IPS-NIHi11 (cell line): Measurements from ENCODE around the gene CCDC86.

Experiments used
- DNase-seq: peaks from one replicate; pipeline ENCODE4 v3.0.0; 2012; ENCODE audit warnings: mixed read lengths, low spot score

CCDC86 gene

DNA sequence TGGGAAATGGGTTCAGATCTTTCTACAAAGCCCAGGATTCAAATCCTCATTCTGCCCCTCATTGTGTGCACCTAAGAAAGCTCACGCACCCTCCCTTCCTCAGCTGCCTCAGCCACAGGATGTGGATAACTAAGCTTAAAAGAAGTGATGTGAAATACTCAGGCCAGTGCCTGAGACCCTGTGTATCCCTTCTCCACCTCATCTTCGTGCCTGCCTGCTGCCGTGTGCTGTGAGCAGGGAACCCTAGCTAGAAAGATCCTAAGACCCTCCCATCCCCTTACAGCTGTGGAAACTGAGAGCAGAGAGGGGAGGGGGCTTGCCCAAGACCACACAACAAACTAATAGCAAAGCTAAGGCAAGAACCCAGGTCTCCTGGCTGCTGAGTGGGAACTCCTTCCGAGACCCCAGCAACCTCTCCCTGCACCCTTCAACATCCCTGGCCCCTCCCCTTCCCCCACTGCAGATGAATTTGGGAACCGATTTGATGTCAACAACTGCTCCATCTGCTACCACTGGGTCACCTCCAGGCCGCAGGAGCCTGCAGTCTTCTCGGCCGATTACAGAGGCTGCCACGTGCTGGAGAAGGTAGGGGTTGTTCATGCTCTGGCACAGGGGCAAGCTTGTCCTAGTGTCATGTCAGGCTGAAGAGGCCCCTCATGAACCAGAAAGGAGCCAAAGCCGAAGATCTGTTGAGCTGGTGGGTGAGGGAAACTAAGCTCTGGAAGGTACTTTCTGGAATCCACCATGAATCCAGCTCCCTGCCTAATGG lies 27.0 kb downstream of the CCDC86 start:
- no peak for DNase-seq

DNA sequence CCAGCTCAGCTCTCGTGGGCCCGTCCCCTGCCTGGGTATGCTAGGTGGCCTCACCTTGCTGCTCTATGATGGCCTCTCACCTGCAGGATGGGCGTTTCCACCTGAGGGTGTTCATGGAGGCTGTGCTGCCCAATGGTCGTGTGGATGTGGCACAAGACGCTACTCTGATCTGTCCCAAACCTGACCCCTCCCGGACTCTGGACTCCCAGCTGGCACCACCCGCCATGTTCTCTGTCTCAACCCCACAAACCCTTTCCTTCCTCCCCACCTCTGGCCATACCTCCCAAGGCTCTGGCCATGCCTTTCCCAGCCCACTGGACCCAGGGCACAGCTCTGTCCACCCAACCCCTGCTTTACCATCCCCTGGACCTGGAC lies 27.5 kb downstream of the CCDC86 start:
- no peak for DNase-seq

DNA sequence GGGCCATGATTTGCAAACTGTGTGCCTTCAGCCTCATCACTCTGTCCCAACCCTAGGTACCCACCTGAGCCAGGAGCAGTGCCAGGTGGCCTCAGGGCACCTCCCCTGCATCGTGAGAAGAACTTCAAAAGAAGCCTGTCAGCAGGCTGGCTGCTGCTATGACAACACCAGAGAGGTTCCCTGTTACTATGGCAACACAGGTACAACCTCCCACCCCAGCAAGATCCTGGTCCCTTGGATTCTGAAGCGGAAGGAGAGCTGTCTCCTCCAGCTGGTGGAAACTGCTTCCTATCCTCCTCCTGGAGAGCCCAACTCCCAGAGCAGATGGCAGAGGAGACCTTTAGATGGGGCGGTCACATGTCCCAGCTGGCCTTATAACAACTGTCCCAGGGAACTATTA lies 28.4 kb downstream of the CCDC86 start:
- DNase-seq = no peak

GRCh38 chr11:60870733-60871377 lies 28.9 kb downstream of the CCDC86 start:
- no peak for DNase-seq

- no peak for DNase-seq
Measured at GRCh38 chr11:60871378-60872061, 29.6 kb downstream of the CCDC86 start.

DNA sequence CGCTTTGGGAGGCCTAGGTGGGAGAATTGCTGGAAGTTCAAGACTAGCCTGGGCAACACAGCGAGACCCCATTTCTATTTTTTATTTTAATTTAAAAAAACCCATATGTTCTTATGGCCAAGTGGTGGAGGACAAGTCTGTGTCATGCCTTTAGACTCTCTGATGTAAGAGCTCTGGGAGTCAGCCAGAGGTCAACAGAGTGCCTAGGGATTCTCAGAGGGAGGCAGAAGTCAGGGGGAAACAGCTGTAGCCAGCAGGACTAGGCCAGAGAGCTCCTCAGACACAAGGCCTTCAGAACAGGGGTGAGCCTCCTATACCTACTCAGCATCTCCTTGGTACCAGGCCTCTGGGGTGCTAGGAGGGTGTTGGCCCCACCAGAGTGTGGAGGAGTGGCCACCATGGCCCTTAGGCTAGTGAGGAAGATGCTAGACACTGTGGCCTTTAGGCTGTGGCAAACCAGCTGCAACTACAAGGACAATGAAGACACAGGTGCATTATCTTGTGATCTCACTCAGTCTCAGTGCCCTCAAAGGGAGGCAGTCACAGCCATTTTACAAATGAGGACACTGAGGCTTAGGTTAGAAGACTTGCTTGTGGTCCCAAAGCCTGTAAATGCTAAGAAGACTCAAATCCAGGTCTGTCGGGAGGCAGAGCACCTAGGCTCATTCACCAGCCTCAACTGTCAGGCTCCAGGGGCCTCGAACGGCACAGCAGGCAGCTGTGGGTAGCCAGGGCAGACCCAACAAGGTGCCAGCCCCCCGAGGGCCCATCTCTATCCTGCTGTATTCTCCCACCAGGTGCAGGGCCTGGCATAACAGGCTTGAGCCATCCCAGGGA lies 30.4 kb downstream of the CCDC86 start:
- DNase-seq = no peak

DNA sequence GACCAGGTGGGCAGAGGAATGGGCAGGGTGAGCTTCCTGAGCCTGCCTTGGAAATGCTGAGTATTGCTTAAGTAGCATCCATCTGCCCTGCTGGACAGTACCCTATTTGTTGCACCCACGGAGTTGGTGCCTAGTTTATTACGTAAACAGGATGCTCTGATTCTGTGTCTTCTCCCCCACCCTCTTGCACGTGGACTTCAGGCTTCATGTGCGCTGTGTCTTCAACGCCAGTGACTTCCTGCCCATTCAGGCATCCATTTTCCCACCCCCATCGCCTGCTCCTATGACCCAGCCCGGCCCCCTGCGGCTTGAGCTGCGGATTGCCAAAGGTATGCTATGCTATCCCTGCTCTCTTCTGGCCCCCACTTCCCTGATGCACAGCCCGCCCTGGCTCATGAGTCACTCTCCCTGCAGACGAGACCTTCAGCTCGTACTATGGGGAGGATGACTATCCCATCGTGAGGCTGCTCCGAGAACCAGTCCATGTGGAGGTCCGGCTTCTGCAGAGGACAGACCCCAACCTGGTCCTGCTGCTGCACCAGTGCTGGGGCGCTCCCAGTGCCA lies 31.1 kb downstream of the CCDC86 start:
- peak; percentile 49 for DNase-seq

DNA sequence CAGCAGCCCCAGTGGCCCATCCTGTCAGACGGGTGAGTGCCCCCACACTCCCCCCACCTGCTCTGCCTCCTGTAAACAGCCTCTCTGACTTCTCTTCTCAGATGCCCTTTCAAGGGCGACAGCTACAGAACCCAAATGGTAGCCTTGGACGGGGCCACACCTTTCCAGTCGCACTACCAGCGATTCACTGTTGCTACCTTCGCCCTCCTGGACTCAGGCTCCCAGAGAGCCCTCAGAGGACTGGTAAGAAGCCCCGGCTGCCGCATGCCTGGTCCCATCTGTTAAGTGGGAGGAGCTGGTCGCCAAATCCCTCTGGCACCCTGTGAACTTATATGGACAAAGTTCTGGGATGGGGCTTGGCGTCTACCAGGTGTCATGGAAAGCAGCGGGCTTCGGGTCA lies 31.6 kb downstream of the CCDC86 start:
- DNase-seq = no peak

DNA sequence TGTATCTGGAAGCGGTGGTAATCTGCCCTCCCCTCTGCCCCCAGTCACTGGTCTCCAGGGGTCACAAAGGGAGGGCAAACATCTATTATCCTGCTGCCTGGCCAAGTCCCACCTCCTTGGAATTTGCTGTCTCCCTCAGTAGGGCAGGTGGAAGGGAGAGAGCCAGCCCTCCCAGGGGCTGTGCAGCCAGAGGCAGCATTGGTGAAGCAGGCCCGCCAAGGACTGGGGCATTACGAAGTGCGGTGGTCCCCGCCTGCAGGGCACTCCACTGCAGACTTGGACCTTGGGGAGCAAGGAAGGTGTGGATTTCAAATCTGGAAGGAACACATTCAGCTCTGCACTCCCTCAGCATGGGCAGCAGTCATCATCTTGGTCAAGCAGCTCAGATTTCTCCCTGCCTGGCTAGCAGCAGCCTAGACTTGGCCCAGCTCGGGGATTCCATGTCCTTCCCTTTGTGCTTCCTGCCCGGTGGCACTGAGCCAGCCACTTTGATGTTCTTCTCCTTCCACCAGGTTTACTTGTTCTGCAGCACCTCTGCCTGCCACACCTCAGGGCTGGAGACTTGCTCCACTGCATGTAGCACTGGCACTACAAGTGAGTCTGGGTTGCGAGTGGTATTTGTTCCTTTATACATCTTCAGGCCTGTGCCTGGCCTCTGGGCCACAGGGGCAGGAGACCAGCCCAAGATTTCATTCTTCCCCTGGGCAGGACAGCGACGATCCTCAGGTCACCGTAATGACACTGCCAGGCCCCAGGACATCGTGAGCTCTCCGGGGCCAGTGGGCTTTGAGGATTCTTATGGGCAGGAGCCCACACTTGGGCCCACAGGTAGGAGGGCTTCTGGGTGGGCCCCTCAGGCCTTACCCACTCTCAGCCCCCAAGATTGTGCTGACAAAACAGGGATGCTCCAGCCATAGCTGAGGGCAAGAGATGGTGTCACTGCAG lies 32.8 kb downstream of the CCDC86 start:
- no peak for DNase-seq

GRCh38 chr11:60875366-60876167 lies 33.7 kb downstream of the CCDC86 start:
- no peak for DNase-seq

GRCh38 chr11:60876168-60876485 lies 34.2 kb downstream of the CCDC86 start:
- no peak for DNase-seq

- no peak for DNase-seq
Measured at GRCh38 chr11:60878245-60879101, 36.6 kb downstream of the CCDC86 start.

DNA sequence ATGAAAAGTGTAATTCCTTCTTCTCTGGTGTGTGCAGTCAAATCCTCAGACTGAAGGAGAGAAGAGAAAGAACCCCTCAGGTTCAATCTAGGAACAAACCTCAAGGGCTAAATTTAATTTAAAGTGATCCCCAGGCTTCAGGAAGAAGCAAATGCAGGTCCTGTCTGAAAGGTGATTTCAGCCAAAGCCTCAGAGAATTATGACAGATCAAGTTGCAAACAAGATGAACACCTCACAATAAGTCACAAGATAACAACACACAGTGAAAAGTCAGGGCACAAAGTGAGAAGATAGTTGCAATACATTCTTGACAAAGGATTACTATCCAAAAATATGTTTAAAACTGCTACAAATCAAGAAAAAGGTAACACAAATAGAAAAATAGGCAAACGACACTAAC lies 37.2 kb downstream of the CCDC86 start:
- no peak for DNase-seq

DNA sequence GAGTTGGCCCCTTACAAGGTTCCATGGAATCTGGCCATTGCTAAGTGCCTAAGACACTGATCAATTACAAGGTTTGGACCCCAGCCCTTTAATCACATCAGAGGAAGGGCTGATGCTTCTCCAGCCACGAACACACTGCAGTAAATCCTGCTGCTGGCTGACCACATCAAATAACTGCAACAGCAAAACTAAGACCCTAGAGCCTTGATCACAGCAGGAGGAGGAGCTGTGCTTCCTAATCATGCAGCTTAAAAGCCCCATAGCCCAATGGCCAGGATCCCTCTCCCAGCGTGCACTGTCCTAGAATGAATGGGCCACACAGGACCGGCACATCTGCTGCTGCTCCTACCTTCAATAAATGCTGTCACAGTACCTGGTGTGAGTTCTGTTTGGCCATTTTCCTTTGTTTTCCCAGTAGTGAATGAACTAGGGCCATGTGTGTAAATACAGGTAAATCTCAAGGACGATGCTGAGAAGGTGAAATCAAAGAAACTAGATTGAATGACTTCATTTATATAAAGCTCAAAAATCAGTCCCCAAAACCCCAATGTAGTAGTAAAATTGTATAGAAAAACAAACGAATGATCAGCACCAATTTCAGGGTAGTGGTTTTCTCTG lies 38.2 kb downstream of the CCDC86 start:
- DNase-seq = no peak

GRCh38 chr11:60880643-60881282 lies 38.9 kb downstream of the CCDC86 start:
- no peak for DNase-seq

DNA sequence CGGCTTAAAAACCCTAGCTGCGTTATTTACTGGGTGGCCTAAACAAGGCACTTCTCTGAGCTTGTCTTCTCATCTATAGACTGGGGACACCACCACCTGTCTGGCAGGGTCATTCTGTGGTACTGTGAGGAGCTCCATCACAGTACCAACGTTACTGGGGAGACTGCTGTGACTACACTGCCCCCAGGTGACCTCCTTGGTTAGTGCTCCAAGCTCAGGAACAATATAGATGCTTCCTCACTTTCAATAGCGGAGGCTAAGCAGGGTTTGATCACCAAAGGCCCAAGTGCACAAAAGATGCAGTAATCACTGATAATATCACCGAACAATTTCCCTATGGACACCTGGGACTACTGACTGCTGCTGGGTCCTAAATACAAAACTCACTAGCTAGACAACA lies 45.6 kb downstream of the CCDC86 start:
- DNase-seq = peak; percentile 57

- no peak for DNase-seq
Measured at GRCh38 chr11:60889869-60890311, 48.0 kb downstream of the CCDC86 start.

DNA sequence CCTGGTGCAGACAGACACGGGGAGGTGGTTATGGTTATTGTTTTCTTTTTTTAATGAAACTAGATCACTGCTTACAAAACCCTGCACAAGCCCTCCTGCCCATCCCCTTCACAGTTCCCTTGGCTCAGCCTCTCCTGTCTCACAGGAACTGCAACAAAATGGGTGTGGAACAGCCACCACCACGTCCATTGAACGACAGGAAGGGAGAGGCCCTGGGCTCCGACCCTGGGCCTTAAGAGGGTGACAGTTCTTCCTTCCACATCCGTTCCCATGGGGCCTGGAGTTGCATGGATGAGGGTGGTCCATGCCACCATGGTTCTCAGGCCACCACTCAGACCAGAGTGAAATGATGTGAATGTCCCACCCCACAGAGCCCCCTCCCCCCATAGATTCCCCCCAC lies 48.8 kb downstream of the CCDC86 start:
- no peak for DNase-seq
